HG03066 (cell line): ENCODE data around the gene RTN3.
A peak's percentile ranks its signal among the peaks of the same experiment; 100 is the strongest.
"Not testable (repeated sequence)": the region's sequence is repeated elsewhere in the genome, so short reads cannot be mapped to it uniquely, and the experiment has no call there.

Source experiments
- ATAC-seq: cut with Tn5 transposase; IDR thresholded peaks from one replicate; pipeline ENCODE4 v1.9.1; 2021; ENCODE audit warnings: low read depth; ENCODE audit not compliant: unreplicated experiment

Gene RTN3

DNA sequence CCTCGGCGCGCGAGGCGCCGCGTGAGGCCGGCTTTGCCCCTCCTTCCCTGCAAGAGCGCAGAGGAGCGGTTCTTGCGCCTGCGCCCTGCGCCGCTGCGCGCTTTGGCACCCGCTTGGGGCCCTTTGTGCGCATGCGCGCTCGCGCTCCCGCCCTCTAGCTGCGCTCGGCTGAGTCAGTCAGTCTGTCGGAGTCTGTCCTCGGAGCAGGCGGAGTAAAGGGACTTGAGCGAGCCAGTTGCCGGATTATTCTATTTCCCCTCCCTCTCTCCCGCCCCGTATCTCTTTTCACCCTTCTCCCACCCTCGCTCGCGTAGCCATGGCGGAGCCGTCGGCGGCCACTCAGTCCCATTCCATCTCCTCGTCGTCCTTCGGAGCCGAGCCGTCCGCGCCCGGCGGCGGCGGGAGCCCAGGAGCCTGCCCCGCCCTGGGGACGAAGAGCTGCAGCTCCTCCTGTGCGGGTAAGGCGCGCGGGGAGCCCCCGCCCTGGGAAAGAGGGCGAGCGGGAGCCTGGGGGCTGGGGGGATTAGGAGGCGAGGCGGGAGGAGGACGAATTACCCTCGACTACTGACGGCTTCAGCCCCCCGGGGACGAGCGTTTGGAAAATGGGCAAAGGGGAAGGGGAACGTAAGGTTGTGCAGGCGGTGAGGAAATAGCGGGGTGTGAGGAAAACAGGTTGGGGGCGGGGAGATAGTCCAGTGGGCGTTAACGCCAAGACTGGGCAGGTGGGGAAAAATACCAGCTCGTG is at the start of gene RTN3:
RTN3 (plus strand) TSS at position 180 of the 745 bp plus-strand sequence; CDS start at position 317, 137 bp downstream.
- ATAC-seq = peak; percentile 82

DNA sequence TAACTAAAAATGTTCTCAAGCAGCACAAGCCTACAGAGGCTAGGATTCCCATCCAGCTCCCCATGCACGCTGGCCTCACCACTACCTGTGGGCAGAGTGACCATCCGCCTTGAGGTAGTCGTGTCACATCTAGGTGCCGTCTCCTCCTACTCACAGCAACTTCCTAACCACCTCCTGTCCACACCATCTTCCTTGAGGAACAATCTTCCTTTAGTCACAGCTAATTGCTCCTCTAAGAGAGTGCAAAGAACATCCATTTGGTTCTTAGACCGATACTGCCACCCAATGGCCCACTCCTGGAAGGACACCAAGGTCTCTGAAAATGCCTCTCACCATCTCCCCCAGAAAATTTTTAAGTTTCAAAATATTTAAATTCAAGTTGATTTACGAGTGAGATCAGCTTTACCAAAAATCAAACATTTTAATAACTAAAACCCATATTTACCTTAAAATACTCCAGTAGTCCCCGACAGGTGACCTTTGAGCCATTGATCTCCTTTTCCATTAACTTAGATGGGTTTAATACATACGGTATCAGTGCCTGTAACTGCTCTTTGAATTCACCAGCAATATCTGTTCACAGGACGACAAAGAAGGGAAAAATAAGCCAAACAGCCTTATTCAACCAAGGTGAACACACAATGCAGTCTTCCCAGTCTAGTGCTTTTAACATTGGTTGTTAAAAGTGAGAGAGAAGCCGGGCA is 45.4 kb upstream of the RTN3 start:
- no peak for ATAC-seq

GRCh38 chr11:63638436-63638835 is 42.9 kb upstream of the RTN3 start:
- ATAC-seq = not testable (repeated sequence)

GRCh38 chr11:63639199-63639832 is 42.0 kb upstream of the RTN3 start:
- no peak for ATAC-seq

GRCh38 chr11:63641727-63642126 is 39.6 kb upstream of the RTN3 start:
- no peak for ATAC-seq

- no peak for ATAC-seq
Observed at GRCh38 chr11:63643205-63643604, 38.1 kb upstream of the RTN3 start.

GRCh38 chr11:63652671-63653070 is 28.6 kb upstream of the RTN3 start:
- no peak for ATAC-seq

DNA sequence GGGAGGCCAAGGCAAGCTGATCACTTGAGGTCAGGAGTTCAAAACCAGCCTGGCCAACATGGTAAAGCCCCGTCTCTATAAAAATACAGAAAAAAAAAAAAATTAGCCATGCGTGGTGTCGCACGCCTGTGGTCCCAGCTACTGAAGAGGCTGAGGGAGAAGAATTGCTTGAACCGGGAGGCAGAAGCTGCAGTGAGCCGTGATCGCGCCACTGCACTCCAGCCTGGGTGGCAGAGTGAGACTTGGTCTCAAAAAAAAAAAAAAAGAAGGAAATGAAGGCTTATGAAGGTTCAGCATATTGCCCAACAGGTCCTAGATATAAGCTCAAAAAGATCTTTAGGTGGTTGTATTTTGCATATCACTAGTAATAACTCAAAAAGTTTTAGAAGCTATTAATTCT is 20.3 kb upstream of the RTN3 start:
- ATAC-seq = no peak

DNA sequence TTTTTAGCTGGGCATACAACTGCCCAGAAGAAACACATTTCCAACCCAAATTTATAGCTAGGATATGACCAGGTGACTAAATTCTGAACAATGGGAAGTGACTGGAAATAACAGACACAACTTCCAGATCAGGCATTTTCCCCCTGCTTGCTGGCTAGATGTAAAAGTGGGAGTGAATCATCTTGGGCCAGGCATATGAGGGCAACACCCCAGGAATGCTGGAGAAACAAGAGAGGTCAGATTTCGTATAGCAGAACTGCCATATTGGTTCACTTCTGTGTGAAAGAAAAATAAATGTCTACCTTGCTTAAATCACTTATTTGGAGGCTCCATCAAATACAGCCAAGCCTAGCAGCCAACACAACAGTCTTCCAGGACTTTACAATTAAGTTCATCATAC is 17.5 kb upstream of the RTN3 start:
- ATAC-seq = no peak

DNA sequence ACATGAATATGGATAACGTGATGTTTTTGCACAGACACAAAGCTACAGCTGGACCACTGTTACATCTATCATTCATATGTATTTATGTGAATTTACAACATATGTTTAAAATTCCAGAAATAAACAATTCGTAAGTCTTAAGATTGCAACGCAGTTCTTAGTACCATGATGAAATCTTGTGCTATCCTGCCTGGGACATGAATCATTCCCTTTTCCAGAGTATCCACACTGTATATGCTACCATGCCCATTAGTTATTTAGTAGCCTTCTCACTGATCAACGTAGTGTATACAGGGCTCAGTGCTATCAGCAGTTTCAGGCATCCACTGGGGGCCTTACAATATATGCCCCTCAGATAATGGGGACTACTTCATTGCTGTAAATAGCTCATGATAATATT is 14.4 kb upstream of the RTN3 start:
- ATAC-seq = no peak

- ATAC-seq = no peak
Observed at GRCh38 chr11:63667995-63668795, 13.1 kb upstream of the RTN3 start.

GRCh38 chr11:63670096-63670432 is 11.2 kb upstream of the RTN3 start:
- ATAC-seq = no peak

GRCh38 chr11:63670433-63671321 is 10.6 kb upstream of the RTN3 start:
- ATAC-seq = peak; percentile 40

GRCh38 chr11:63671322-63672155 is 9.8 kb upstream of the RTN3 start, which contains the start of gene ATL3:
TSS of gene ATL3 (minus strand) at chr11:63671376. CDS start at chr11:63671335, 41 bp downstream.
- peak; percentile 95 for ATAC-seq

GRCh38 chr11:63672156-63672463 is 9.2 kb upstream of the RTN3 start:
- no peak for ATAC-seq

DNA sequence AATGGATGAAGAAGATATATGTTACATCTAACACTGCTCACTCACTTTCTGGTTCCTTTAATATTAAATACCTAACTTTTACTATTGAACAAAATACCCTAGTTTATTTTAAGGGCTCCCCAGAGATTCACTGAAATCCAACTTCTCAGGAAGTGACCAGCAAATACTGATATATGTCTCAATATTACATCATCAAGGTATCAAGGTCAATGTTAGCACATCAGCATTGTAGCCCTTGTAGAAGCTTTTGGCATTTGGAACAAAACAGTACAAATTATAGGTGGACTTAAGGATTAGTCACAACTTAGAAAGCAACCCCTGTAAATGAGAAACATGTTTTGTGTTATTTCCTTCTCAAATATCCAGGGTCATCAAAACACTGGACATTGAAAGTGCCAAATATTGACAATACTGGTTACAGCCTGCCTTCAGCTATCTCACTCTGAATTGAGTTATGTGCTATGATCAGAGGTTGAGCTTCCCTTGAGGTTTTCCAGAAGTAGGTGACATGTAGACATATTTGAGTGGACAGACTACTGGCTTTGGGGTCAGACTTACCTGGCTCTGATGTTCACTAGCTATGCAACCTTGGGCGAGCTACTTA is 8.3 kb upstream of the RTN3 start:
- ATAC-seq = no peak

DNA sequence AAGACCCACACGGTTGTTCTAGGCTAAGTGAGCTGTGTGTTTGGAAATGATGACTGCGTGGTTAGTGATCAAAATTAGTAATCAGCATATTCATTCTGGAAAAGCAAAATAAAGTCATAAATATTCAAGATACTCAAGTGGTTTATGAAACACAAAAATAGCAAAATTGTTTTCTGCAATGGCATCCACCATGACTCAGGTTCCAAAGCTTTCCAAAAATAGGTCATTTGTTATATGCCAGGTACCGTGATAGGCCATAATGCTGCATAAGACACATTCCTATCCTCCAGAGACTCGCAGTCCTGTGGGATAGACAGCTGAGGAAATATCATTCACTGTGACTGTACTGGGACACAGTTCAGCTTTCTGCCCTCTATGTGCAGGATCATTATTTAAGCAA is 7.7 kb upstream of the RTN3 start:
- ATAC-seq = no peak

DNA sequence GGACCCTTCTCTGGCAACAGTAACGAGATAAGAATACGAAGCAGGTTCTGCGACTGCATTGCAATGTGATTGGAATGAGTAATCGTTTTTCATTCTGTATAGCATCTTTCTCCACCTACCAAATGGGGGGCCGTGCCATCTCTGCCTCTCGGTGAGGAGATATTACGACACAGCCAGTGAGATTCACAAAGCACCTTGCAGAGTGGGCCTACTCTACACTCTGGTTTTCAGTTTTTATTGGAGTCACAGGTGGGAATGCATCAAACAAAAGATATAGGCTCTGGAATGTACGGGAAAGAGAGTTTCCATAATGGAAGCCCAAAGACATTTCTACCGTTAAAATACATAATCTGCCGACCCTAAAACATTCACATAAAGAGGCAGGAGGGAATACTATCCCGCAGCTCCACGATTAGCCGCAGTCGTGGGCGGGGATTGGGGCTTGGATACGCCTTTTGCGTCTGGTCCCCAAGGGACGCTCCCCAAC is 423 bp upstream of the RTN3 start:
- no peak for ATAC-seq
